ENCODE data around the gene ZDHHC20. TPM values are rescaled to one million over a fixed set of nuclear protein-coding genes. Genes with fewer than 3 reads are reported as not detected.

The ZDHHC20 gene
- polyA plus RNA-seq, 3 donors, result 28.1 to 67.8 (median 66.8) TPM

GRCh38 chr13:21466527-21466926, 7.4 kb upstream of the ZDHHC20 start:
- H3K27me3 Mint-ChIP-seq (ENCODE audit: low read depth in 3 of 3), result peaks cover 0 to 2% (median 0%) of the 10 kb centered on the region in 3 donors
- peaks cover 0 to 10% (median 6%) of the 10 kb centered on the region in 7 donors for H3K9me3 Mint-ChIP-seq
- Histone ChIP-seq H3K4me2 (replicated peaks; ENCODE audit: extremely low read depth, low read length, poor library complexity, severe bottlenecking) (no peak overlapping the region), H3K9me3 (replicated peaks in 1 of 2; ENCODE audit: control insufficient read depth in 1 of 2, insufficient read depth in 1 of 2, low read length in 2 of 2) (no peaks in the 10 kb centered on the region), H4K20me1 (ENCODE audit: insufficient read depth, low read length) (no peaks in the 10 kb centered on the region), H3K4me1 (ENCODE audit: control insufficient read depth in 1 of 2, insufficient read depth in 2 of 2, low read length in 2 of 2) (no peaks in the 10 kb centered on the region), H3K36me3 (replicated peaks in 1 of 2; ENCODE audit: control insufficient read depth in 1 of 2, insufficient read depth in 2 of 2, low read length in 2 of 2) (no peaks in the 10 kb centered on the region), H3K9ac (ENCODE audit: insufficient read depth, low read length, poor library complexity, severe bottlenecking) (no peak overlapping the region), H3K27ac (ENCODE audit: low read depth in 1 of 2, low read length in 2 of 2) (no peak overlapping the region), H3K27me3 (ENCODE audit: control insufficient read depth in 2 of 2, insufficient read depth in 2 of 2, low read length in 2 of 2) (no peaks in the 10 kb centered on the region), H2AFZ (ENCODE audit: insufficient read depth, low read depth, low read length, poor library complexity, severe bottlenecking) (no peak overlapping the region), H3K4me3 (replicated peaks in 1 of 3; ENCODE audit: low read depth in 2 of 3, low read length in 3 of 3) (no peak overlapping the region), H3K79me2 (ENCODE audit: insufficient read depth, low read length) (no peaks in the 10 kb centered on the region)
- WGBS (ENCODE audit: insufficient coverage), result 85% methylated on average over 6 of the region's 7 CpGs
- no peak overlapping the region for H3K4me3 Mint-ChIP-seq
- no peaks in the 10 kb centered on the region for H3K36me3 Mint-ChIP-seq
- TF ChIP-seq CTCF (IDR thresholded peaks at IDR 0.05), result no peak
- H3K27ac Mint-ChIP-seq, result no peak overlapping the region
- intact Hi-C loops (cut with micrococcal nuclease), result no loop called here
- no peaks in the 10 kb centered on the region for H3K4me1 Mint-ChIP-seq
- DNase-seq, result no peak

GRCh38 chr13:21465710-21466160, 6.6 kb upstream of the ZDHHC20 start:
- no peak overlapping the region for H3K4me2 ChIP-seq (replicated peaks; ENCODE audit: extremely low read depth, low read length, poor library complexity, severe bottlenecking)
- peak overlapping the region in 1 of 7 donors; percentile 53 for H3K27ac Mint-ChIP-seq
- H3K9me3 ChIP-seq (replicated peaks in 1 of 2; ENCODE audit: control insufficient read depth in 1 of 2, insufficient read depth in 1 of 2, low read length in 2 of 2), result no peaks in the 10 kb centered on the region
- 81% methylated on average over 8 of the region's 9 CpGs for WGBS (ENCODE audit: insufficient coverage)
- H3K4me3 Mint-ChIP-seq, result no peak overlapping the region
- no peaks in the 10 kb centered on the region for H3K36me3 ChIP-seq (replicated peaks in 1 of 2; ENCODE audit: control insufficient read depth in 1 of 2, insufficient read depth in 2 of 2, low read length in 2 of 2)
- no peaks in the 10 kb centered on the region for H3K4me1 Mint-ChIP-seq
- no peak for TF ChIP-seq CTCF (IDR thresholded peaks at IDR 0.05)
- peaks cover 0 to 2% (median 0%) of the 10 kb centered on the region in 3 donors for H3K27me3 Mint-ChIP-seq (ENCODE audit: low read depth in 3 of 3)
- H3K27ac ChIP-seq (ENCODE audit: low read depth in 1 of 2, low read length in 2 of 2), result no peak overlapping the region
- H3K4me3 ChIP-seq (replicated peaks in 1 of 3; ENCODE audit: low read depth in 2 of 3, low read length in 3 of 3), result no peak overlapping the region
- H3K9ac ChIP-seq (ENCODE audit: insufficient read depth, low read length, poor library complexity, severe bottlenecking), result no peak overlapping the region
- no peaks in the 10 kb centered on the region for H3K4me1 ChIP-seq (ENCODE audit: control insufficient read depth in 1 of 2, insufficient read depth in 2 of 2, low read length in 2 of 2)
- intact Hi-C loops (cut with micrococcal nuclease), result no loop called here
- DNase-seq, result no peak
- H3K79me2 ChIP-seq (ENCODE audit: insufficient read depth, low read length), result no peaks in the 10 kb centered on the region
- no peaks in the 10 kb centered on the region for H3K27me3 ChIP-seq (ENCODE audit: control insufficient read depth in 2 of 2, insufficient read depth in 2 of 2, low read length in 2 of 2)
- no peaks in the 10 kb centered on the region for H4K20me1 ChIP-seq (ENCODE audit: insufficient read depth, low read length)
- no peaks in the 10 kb centered on the region for H3K36me3 Mint-ChIP-seq
- peaks cover 0 to 7% (median 3%) of the 10 kb centered on the region in 7 donors for H3K9me3 Mint-ChIP-seq
- H2AFZ ChIP-seq (ENCODE audit: insufficient read depth, low read depth, low read length, poor library complexity, severe bottlenecking), result no peak overlapping the region

Data from CD14-positive monocyte (primary cell).